OCI-M2 (cell line): Measurements from ENCODE around the gene CNTNAP5.
"Not testable (repeated sequence)": the region's sequence is repeated elsewhere in the genome, so short reads cannot be mapped to it uniquely, and the experiment has no call there.

Experiments used
- DNase-seq: peaks from one replicate; lab custom pipeline; 2025; ENCODE audit not compliant: unreplicated experiment; lab: John Stamatoyannopoulos, UW

The CNTNAP5 gene

DNA sequence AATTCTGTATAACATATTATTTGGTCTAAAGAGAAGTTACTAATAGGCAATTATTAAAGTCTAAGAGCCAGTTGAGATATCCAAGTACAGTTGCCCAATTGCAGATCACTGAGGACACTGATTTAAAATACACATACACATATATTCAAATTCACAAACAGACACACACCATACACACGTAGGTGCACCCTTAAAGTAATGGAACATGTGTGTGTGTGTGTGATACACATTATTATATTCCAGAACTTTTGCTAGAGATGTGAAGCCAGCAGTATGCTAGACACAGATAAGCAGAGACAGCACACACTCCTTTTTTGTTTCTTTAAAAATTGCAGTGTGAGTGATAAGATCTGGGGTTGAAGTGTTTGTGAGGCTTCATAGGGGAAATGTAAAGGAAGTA, 292.5 kb downstream of the CNTNAP5 start:
- no peak for DNase-seq

DNA sequence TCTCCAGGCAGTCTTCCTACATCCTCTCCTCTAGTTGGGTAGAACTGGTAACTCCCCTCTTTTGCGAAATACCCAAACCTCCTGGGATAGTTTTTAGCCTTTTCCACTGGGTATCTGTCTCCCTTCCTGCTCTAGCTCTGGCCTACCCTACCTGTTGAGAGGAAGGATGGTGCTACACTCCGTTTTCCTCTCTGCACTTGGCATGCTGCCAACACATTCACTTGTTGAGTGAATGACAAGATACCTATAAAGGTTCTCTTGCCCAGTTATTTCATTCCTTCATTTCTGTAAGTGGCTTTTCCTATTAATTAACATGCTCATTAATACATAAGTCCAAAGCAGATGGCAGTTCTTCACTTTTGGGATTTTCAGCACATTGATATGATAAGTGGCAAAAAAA, 293.8 kb downstream of the CNTNAP5 start:
- DNase-seq: no peak

DNA sequence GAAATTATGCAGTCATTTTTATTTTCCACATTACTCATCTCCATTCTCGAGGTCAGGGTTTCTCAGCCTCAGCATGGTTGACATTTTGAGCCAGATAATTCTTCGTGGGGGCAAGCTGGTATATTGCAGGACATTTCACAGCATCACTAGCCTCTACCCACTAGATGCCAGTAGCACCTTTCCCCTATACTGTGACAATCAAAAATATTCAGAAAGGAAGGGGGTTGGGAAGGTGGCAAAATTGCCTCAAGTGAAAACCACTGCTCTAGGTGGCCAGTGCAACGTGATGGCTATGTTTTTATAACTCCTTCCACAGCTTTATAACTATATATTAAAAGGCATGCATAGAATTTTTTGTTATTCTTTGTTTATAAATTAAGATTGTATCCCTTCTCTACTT, 294.5 kb downstream of the CNTNAP5 start:
- DNase-seq: no peak

DNA sequence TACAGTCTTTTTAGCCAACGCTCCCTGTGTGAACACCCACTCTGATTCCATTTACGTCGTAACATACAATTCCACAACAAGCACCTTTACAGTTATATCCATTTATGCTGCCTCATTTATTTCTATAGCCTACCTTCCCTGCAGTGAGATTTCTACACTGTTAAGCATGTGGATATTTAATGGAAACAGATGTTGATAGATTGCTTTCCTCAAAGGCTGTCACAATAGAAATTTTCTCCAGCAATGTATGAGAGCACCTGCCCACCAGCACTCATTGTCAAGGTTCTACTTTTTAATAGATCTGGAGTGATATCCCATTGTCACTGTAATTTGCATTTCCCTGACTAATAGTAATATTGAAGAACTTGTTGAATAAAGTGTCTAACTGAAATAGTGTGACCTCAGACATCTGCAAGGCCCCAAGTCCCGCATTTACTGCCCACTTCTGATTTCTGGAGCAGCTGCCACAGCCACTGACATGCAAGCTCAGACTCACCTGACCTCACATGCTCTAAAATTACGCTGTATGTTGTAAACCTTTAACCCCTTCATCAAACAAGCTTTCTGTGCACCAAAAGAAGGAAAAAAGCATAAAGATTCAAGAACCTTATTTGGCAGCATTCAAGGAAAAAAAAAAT, 295.1 kb downstream of the CNTNAP5 start:
- no peak for DNase-seq

DNA sequence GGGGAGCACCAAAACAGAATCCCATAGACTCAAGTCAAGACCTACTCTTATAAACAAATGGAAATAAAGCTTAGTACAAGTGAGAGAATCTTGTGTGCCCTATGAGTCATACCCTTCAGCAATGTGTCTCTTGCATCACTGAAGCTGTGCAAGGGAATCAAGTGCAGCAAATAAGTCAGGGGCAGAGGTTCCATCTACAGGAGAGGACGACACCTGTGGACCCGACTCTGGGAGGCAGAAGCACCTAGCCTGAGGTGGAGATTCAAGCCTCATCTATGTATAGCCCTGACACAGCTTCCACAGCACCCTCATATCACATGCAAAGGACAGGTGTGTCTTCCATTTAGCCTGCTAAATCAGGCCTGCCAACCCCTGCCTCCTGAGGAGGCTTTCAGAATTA, 298.2 kb downstream of the CNTNAP5 start:
- no peak for DNase-seq

DNA sequence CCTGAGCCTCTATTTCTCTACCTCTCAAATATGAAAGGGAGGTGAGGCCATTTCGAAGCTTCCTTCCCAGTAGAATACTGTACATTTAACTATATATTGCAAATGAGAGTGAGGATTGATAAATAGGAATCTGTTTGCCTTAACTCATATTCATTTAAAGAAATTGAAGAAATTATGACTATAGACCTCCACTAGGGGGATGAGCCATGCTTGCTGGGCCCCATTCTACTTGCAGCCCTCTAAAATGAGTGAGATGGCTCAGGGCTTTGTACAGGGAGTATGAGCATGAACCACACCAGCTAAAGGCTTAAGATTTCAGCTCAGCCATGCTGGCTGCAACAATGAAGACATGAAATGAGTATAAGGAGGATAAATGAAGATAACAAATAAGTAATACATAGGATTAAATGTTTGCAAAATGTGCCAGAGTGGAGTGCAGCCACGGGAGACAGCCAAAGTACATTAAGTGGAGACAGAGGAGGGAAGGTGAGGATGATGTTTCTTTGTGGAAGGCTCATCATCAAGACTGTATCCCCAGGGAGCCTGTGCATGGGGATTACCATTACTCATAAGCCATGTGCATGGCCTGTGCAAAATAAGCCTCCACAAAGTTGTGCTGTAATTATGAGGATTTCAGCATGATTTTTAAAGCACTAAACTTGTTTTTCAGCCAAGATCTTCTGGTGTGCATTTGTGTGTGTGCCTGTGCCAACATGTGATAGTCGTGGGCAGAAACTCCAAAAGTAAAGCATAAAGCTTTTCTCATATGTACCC, 300.8 kb downstream of the CNTNAP5 start:
- DNase-seq: no peak

DNA sequence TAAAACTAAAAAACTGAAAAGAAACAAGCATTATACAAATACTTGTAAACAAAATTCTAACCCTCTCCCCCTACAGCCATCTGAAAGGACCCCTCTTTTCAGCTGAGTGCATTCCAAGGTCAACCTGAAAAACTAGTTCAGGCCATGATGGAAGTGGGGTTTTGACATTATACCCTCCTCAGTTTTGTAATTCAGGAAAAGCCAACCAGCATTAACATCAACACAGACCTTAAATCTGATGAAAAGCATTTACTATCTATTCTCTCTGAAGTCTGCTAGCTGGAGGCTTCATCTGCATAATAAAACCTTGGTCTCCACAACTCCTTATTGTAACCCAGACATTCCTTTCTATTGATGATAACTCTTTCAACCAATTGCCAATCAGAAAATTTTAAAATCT, 302.2 kb downstream of the CNTNAP5 start:
- no peak for DNase-seq

DNA sequence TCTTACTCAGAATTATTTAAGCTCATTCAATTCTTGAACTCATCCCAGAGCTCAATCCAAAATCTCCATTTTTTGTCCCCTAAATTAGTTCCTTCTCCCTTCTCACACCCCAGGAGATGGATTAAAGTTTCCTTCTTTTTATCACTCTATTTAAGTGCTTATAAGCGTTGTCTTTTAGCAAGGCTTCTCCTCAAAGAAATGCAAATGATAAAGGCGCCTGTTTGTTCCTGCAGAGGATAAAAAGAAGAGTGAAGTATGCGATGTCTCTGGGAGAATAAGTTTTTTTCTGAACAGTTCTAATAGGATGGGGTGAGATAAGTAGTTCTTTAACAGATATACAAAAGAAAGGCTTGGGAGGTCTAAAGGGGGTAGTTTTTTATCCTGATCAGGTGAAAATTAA, 303.3 kb downstream of the CNTNAP5 start:
- DNase-seq: no peak

DNA sequence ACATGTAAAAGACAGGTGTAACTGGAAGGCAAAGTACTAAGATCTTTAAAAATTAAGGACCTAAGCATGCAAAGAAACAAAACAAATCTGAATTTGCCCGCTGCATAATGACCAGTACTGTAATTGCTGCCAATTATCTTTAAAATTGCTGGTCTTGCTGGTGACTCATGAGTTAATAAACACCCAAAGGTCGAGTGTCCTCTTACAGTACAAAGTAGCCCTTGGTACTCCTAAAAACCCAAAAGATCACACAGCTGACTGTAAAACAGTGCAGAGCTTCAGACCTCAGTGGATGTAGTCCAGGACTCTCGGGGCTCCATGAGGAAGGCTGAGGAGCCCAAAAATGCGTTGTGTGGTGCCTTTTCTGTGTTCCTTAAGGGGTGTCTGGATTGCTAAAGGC, 308.7 kb downstream of the CNTNAP5 start:
- DNase-seq: no peak

DNA sequence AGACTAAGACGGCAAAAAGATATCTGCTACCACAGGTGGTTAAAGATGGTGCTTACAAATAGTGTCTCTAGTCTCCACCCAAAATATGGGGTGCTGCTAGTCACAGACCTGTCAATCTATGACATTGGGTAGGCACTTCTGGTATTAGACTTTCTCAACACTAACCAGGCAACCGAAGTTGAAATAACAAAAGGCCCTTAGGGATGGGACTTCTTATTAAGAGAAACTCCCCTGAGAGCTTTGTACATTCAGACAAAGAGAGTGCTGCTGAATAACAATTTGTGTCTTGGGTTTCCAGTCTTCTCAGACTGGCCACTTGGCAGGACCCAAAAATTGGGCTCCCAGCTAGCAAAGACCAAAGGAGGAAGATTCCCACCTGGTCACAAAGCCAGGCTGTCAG, 310.0 kb downstream of the CNTNAP5 start:
- no peak for DNase-seq

DNA sequence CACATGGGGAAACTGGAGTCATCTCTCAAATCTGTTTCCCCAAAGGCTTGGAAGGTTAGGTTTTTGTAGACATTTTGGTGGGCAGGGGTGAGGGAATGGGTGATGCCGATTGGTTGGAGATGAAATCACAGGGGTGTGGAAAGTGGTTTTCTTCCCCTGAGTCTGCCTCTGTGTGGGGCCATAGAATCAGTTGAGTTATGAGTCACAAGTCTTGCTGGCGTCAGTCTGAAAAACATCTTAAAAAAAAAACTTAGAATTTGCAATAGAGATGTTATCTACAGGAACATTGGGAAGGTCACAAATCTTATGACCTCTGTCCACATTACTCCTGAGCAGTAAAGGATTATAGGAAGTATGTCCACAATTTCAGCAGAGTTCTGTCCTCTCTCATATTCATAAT, 314.6 kb downstream of the CNTNAP5 start:
- DNase-seq: no peak

DNA sequence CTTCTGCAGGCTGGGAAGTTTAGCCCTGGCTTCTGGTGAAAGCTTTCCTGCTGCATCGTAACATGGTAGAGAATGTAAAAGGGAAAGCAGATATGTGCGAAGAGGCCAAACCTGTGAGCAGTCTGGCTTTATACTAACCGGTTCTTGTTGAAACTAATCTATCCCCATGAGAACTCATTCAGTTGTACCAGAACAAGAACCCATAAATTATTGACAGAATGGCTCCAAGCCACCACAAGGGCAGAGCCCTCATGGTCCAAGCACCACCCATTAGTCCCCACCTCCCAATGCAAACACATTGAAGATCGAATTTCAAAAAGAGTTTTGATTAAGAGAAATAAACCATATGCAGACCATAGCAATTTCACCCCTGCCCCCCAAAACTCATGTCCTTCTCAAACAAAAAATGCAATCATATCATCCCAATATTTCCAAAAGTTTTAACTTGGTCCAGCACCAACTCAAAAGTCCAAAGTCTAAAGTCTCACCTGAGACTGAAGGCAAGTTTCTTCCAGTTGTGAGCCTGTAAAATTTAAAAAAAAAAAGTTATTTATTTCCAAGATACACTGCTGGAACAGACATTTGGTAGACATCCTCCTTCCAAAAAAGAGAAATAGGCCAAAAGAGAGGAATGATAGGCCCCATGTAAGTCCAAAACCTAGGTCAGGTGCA, 318.9 kb downstream of the CNTNAP5 start:
- DNase-seq: no peak

DNA sequence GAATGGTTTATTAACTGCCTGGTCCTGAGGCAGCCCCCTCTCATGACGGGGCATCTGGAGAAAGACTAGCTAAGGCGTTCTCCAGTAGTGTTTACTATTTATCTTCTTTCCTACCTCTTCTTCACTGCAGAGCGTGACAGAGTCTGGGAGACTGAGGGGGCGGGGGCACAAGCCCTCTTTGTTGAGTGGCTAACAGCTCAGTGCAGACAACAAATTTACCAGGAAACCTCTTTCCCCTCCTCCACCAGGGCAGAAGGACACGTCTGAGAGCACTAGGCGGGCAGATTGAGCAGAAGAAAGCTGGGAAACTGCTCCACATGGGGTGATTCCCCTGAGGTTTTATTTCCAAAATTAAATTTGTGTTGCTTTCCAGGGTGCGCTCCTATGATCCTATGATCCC, 322.1 kb downstream of the CNTNAP5 start:
- no peak for DNase-seq

DNA sequence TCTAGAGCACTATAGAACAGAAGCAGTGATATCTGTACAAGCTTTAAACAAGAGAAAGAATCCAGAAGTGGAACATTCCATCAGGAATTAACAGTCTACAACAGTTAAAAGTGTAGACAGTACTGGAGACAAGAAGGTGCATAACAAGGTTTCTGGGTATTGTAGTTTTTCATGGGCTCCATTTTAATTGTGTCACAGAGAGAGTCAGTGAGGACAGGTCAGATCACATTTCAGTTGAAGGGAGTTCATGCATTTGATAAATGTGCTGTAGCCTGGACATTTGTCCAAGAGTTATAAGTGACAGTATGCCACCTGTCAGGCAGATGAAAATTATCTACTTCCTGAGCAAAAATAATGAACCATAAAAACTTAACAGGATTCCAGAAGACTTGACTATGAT, 328.6 kb downstream of the CNTNAP5 start:
- no peak for DNase-seq

DNA sequence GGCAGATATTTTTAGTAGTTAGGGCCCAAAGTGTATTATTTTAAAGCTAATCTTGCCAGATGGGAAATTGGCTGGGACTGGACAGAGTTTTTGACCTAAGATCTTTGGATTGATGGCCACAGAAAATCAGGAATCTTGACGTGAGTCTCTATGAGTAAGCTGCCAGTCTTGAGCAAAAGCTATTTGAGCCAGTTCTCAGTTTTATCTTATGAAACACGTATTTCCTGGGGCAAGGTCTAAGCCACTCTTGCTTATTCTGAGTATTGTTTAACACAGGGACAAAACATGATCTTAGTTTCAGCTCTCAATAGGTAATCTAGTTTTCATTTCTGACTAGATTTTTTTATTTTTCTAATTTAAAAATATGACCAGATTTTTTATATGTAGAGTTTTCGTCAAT, 329.4 kb downstream of the CNTNAP5 start:
- no peak for DNase-seq

DNA sequence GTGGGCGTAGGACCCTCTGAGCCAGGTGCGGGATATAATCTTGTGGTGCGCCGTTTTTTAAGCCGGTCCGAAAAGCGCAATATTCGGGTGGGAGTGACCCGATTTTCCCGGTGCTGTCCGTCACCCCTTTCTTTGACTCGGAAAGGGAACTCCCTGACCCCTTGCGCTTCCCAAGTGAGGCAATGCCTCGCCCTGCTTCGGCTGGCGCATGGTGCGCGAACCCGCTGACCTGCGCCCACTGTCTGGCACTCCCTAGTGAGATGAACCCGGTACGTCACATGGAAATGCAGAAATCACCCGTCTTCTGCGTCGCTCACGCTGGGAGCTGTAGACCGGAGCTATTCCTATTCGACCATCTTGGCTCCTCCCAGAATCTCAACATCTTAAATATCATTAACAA, 336.9 kb downstream of the CNTNAP5 start:
- not testable (repeated sequence) for DNase-seq

DNA sequence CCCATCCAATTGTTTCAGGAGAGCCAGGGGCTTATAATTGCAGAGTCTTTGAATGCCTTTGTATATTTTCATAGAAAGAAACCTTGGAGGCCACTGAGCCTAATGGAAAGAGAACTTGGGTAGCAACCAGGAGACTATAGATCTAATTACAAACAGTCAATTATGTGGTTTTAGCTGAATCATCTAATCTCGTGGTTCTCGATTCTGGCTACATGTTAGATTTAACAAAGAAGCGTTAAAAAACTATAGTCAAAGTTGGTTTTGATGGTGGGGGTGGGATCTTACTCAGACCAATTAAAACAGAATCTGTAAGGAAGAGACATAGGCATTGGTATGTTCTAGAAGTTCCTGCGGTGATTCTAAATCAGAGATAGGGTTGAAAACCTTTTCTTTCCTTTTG, 344.1 kb downstream of the CNTNAP5 start:
- DNase-seq: no peak

DNA sequence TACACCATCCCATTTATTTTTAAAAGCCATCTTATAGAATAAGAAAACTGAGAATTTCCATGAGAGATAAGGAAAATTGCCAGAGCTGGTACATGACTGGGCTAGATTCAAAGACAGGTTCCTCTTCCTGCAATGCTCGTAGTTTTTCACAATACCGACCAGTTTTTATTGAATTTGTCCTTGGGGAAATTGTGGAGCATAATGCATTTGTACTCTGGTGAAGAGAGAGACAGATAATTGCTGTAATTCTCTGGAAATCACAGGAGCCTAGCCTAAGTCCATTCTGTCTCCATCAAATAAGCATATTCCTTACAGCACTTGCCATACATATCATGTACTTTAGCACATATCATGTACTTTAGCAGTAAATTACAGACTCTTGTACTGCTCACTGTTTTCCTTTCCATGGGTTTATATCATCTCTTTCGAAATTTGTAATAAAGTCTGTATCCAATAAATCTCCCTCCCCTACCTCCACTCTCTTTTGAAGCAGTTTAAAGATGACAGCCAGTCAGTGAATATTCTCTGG, 355.2 kb downstream of the CNTNAP5 start:
- DNase-seq: no peak

DNA sequence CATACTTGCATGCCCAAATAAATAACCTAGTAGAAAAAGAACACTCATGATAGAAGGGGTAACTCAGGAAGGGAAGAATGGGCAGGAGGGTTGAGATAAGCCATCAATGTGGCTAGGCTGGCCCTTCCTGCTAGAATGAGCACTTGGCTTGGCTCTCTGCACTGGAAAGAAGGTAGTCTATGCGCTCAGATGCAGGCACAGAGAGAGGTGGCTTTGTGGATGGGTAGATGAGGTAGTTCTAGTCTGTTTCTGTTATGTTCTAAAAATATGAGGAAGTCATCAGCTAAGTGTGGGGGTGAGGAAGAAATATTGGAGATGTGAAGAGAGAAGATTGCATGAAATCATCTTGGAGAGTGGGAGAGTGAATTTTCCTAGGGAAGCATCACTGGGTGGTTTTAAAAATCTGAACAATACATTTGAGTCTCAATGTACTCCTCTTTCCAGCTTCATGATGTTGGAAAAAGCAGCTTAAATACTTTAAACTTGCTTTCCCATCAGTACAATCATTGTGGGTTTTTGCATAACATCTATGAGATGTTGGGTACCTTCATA, 357.1 kb downstream of the CNTNAP5 start:
- DNase-seq: no peak

DNA sequence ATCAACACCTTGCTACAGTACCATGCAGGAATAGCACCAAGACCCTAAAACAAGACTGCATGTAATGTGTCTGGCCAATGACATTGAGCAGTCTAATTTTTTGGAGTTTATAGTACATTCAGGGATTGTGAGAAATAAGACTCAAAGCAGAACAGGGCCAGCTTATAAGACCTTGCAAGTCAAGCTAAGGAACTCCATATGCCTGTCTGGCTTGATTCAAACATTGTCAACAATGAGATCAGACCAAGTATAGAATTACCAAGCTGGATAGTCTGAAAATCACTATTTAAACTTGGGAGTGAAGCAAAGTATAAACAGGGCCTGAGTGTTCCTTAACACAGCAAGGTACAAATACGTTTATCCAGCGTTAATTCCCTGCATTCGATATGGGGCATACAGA, 370.9 kb downstream of the CNTNAP5 start:
- no peak for DNase-seq

DNA sequence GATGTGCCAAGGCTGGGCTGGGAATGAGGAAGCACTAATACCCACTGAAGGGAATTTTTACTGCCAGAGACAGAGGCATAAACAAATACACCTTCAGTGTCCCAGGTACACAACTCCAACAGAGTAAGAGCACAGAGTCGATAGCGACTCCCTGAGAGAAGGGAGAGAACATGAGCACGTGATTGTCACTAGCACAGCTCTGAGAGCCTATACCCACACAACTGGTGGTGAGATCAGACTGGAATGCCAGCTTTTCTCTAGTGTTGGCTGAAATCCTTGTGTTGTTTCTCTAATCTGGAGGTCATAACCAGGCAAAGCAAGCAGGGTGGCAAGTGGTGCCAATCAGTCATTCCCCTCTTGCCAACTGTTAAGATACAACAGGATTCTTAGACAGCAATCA, 377.2 kb downstream of the CNTNAP5 start:
- DNase-seq: no peak
